PFSK-1 (cell line): ENCODE results near the gene DPCD.

Source experiments
- FOXP2 ChIP-seq: optimal IDR thresholded peaks from 2 replicates; pipeline ENCODE3; 2011; ENCODE audit warnings: borderline replicate concordance, control low read depth, inconsistent platforms; ENCODE audit not compliant: insufficient read depth; ENCODE audit errors: extremely low read length, extremely low read depth
- POLR2AphosphoS5 ChIP-seq: IDR thresholded peaks from 2 replicates; pipeline ENCODE4 v1.6.1; 2012; ENCODE audit warnings: low read depth, mild to moderate bottlenecking, control low read depth, low read length, moderate library complexity
- SIN3A ChIP-seq: IDR thresholded peaks from 2 replicates; pipeline ENCODE4 v1.6.1; 2012; ENCODE audit warnings: mild to moderate bottlenecking, low read length, moderate library complexity, borderline replicate concordance; ENCODE audit not compliant: insufficient read depth
- TAF1 ChIP-seq: IDR thresholded peaks from 2 replicates; pipeline ENCODE4 v1.6.1; 2012; ENCODE audit warnings: low read length, control low read depth, borderline replicate concordance; ENCODE audit not compliant: insufficient read depth
- TF ChIP-seq, protein P1 (sequence below), 2 experiments: IDR thresholded peaks; 2 replicates each; pipeline versions ENCODE4 v1.6.1 to v1.8.0; 2011 to 2012; ENCODE audit warnings: low read depth in 2 of 2, low read length in 2 of 2, control low read depth in 1 of 2, inconsistent platforms in 1 of 2, mild to moderate bottlenecking in 1 of 2, moderate library complexity in 1 of 2; ENCODE audit not compliant: insufficient read depth in 1 of 2

DPCD gene

DNA sequence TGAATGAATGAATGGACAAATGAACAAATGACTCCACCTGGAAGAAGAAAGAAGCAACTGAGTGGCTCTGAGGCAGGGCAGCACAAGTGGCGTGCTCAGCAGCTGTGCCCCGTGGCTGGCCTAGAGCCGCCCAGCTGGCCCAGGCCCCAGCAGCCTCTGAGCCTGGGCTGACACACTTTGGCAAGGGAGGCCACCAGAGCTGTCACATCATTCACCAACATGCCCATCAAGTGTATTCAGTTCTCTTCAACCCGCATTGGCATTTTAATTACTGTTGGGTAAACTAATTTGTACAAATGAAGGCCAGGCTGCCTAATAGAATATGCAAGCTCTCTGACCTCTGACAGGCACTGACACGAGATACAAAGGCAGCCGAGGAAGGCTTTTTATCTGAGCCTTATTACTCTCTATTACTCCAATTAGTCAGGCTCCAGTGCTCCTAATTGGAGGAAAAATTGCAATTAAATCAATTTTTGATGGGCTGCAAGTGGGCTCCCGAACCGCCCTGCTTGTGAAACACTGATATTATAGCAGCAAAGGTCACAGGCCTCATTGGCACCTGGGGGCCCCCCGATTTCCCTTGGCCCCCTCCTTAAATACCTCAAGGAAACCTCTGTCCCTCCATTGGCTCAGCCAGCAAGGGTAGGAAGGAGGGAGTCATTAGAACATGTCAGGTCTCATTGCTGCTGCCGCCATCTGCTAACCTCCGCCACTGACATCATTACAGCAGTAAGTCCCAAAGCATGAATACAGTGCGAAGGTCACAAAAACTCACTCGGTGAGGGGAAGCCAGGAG, 41.9 kb downstream of the DPCD start:
- TF ChIP-seq SIN3A (no peak), FOXP2 (no peak), POLR2AphosphoS5 (no peak), TAF1 (no peak)
- TF ChIP-seq, protein P1, sequence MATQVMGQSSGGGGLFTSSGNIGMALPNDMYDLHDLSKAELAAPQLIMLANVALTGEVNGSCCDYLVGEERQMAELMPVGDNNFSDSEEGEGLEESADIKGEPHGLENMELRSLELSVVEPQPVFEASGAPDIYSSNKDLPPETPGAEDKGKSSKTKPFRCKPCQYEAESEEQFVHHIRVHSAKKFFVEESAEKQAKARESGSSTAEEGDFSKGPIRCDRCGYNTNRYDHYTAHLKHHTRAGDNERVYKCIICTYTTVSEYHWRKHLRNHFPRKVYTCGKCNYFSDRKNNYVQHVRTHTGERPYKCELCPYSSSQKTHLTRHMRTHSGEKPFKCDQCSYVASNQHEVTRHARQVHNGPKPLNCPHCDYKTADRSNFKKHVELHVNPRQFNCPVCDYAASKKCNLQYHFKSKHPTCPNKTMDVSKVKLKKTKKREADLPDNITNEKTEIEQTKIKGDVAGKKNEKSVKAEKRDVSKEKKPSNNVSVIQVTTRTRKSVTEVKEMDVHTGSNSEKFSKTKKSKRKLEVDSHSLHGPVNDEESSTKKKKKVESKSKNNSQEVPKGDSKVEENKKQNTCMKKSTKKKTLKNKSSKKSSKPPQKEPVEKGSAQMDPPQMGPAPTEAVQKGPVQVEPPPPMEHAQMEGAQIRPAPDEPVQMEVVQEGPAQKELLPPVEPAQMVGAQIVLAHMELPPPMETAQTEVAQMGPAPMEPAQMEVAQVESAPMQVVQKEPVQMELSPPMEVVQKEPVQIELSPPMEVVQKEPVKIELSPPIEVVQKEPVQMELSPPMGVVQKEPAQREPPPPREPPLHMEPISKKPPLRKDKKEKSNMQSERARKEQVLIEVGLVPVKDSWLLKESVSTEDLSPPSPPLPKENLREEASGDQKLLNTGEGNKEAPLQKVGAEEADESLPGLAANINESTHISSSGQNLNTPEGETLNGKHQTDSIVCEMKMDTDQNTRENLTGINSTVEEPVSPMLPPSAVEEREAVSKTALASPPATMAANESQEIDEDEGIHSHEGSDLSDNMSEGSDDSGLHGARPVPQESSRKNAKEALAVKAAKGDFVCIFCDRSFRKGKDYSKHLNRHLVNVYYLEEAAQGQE (IDR thresholded peaks at IDR 0.05; ENCODE audit: insufficient read depth in 1 of 2, low read depth in 2 of 2, low read length in 2 of 2): no peak

DNA sequence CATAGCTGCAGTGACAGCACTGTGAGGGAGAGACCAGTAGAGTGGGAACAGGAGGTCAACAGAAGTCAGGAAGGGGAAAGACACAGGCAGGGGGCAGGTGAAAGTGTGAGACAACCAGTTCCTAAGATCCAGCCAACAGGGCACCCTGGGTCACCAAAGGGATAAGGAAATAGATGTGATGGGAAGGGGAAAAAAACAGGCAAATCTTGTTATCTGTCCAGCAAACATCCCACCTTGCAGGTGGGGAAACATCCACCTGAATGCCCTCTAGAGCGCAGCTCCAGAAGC, 42.5 kb downstream of the DPCD start:
- TF ChIP-seq, protein P1 (IDR thresholded peaks at IDR 0.05; ENCODE audit: insufficient read depth in 1 of 2, low read depth in 2 of 2, low read length in 2 of 2): no peak
- TF ChIP-seq SIN3A: no peak
- TF ChIP-seq TAF1: no peak
- no peak for TF ChIP-seq FOXP2

DNA sequence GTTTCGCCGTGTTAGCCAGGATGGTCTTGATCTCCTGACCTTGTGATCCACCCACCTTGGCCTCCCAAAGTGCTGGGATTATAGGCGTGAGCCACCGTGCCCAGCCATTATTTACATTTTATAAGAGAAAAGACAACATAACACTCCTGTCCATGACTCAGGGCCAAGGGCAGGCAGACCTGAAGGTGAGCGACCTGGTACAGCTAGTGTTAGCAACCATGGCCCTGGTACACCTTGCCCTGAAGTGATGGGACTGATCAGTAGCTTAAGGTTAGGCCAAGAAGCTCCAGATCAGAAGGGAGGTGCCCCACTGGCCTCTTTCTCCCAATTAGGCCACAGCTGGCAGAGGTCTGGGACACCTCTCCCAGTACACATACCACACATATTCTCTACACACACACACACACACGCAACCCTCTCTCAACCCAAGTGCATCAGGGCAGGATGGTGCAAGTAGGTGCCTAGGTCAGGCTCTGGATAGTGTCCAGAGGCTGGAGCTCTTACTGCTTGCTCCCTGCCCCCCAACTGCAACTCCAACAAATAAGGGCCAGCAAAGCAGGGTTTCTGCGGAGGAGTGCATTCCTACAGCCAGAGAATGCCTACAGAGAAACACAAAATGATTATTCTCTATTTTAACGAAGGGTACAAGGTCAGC, 43.8 kb downstream of the DPCD start:
- TF ChIP-seq, protein P1 (IDR thresholded peaks at IDR 0.05; ENCODE audit: insufficient read depth in 1 of 2, low read depth in 2 of 2, low read length in 2 of 2): no peak
- TF ChIP-seq POLR2AphosphoS5 (no peak), TAF1 (no peak), FOXP2 (no peak), SIN3A (no peak)

DNA sequence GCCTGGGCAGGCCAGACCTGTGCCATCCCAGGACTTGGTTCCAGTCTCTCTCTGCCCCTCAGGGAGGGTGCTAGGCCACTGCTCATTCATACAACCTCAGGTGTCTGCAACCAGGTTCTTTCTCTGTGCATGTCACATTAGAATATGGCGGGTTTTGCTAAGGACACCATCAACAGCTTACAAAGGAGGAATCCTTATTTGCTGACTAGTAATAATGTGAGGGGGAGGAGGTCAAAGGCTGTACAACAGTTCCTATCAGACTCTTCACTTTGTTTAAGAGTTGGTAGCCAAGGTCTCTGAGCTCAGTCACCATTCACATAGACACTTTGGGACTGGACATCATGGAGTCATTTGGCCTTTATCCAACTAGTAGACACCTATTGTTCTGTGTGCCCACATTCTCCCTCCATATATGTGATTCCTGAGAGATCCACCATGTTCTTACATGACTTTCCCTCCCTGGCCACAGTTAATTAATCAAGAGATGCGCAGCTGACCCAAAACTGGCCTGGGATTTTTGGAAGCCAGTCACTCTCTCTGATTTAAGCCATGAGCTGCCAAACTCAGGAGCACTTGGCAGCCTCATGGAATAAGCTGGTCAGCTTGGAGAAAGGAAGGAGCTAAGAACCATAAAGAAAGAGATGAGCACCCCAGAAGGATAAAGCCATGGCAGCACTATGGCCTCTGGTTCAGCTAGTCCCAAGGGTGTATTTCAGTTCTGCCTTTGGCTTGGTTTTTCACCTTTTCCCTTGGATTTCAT, 51.2 kb downstream of the DPCD start:
- no peak for TF ChIP-seq SIN3A
- TF ChIP-seq POLR2AphosphoS5: no peak

DNA sequence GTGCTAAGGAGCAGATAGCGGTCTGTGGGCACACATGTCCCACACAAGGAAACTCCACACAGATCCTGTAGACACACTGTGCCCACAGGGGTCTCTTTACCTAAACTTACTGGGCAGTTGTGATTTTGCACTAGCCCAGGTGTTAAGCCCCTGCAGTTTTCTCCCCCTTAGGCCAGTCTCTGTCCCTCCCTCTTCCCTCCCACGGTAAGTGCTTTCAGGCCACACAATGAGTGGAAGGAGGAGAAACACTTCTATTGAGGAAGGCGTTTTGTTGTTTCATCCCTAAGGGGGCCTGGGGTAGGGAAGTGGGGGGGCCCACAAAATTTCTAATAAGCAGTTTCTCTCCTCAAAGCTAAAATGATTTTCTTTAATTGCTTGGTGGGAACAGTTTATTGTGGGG, 55.4 kb downstream of the DPCD start:
- TF ChIP-seq SIN3A (no peak), FOXP2 (no peak), POLR2AphosphoS5 (no peak), TAF1 (no peak)
- TF ChIP-seq, protein P1 (IDR thresholded peaks at IDR 0.05; ENCODE audit: insufficient read depth in 1 of 2, low read depth in 2 of 2, low read length in 2 of 2): no peak
